GM12874 (cell line): ENCODE results near the gene ANKRD31.

Experiments
- TF ChIP-seq, protein P1 (sequence below): IDR thresholded peaks from 2 replicates; pipeline ENCODE4 v1.5.1; 2011; ENCODE audit warnings: low read depth, mild to moderate bottlenecking, control low read depth, low read length, moderate library complexity; ENCODE audit not compliant: insufficient read depth

The ANKRD31 gene

DNA sequence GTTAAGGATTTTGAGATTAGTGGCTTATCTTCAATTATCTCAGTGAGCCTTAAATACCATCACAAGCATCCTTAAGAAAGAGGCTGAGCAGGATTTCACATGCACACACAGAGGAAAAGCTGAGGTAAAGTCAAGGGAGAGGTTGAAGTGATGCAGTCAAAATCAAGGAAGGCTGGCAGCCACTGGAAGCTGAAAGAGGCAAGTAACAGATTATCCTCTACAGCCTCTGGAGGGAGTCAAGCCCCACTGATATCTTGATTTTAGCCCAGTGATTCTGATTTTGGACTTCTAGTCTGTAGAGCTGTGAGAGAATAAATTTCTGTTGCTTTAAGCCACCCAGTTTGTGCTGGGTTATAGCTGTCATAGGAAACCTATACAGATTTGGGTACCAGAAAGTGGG is 80.1 kb downstream of the ANKRD31 start:
- TF ChIP-seq, protein P1, sequence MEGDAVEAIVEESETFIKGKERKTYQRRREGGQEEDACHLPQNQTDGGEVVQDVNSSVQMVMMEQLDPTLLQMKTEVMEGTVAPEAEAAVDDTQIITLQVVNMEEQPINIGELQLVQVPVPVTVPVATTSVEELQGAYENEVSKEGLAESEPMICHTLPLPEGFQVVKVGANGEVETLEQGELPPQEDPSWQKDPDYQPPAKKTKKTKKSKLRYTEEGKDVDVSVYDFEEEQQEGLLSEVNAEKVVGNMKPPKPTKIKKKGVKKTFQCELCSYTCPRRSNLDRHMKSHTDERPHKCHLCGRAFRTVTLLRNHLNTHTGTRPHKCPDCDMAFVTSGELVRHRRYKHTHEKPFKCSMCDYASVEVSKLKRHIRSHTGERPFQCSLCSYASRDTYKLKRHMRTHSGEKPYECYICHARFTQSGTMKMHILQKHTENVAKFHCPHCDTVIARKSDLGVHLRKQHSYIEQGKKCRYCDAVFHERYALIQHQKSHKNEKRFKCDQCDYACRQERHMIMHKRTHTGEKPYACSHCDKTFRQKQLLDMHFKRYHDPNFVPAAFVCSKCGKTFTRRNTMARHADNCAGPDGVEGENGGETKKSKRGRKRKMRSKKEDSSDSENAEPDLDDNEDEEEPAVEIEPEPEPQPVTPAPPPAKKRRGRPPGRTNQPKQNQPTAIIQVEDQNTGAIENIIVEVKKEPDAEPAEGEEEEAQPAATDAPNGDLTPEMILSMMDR, result no peak

DNA sequence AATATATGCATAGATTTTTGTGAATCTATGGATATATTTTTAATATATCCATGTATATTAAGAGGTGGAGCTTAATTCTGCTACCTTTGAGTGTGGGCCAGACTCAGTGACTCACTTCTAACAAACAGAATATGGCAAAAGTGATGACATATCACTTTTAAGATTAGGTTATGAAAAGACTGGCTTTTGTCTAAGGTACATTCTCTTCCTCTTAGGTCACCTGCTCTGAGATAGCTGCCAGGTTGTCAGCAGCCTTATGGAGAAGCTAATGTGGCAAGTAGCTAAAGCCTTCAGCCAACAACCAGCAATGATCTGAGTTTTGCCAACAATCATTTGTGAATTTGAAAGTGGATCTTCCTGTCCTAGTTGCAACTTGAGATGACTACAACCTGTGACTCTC is 83.8 kb downstream of the ANKRD31 start:
- TF ChIP-seq, protein P1, result no peak

DNA sequence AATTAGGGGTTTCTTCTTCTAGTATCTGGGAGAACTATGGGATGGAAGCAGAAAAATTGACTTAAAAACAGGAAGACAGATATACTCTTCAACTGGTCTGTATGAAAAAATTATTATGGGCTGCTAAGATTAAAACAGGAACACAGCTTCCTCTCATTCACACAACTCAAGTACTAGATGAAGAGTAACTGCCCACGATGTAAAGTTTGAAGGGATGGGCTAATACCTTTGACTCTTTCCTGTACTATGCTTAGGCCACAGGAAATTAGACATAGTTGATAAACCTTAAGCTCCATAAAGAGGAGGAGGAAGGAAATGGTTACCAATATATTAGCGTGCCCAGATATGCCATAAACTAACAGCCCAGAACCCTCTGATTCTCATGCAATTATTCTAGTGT is 88.6 kb downstream of the ANKRD31 start:
- TF ChIP-seq, protein P1, result no peak

DNA sequence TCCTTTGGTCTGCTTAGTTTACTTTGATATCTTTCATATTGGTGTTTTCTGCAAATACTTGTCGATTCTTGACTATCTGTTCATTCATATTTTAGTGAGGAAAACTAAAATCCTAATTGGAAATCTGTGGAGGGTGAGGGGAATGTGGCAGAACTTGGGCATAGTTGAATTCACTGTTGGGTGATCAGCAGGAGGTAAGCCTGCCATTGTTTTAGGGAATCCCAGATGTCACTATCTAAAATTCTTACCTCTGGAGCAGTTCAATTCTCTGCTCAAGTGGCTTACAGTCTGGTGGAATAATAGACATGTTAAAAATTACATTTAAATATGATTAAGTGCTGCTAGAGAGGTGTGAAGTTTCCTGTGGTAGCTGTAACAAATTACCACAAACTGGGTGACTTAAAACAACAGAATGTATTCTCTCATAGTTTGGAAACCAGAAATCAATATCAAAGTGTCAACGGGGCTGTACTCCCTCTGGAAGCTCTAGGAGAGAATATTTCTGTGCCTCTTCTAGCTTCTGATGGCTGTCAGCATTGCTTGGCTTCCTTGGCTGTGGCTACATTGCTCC is 94.0 kb downstream of the ANKRD31 start:
- TF ChIP-seq, protein P1, result no peak

DNA sequence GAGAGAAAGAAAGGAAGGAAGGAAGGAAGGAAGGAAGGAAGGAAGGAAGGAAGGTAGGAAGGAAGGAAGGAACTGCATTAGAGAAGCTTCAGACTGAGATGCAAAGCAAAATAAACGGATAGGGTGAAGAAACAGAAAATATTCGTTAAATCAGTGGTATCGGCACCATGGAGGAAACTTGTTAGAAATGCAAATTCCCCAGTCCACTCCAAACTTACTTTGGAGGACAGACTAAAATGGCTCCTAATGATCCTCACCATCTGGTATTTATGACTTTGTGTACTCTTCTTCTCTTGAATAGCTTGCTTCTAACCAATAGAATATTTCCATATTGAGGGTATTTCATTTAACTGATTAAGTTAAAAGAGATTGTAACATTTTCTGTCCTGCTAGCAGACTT is 96.4 kb downstream of the ANKRD31 start:
- TF ChIP-seq, protein P1, result no peak

DNA sequence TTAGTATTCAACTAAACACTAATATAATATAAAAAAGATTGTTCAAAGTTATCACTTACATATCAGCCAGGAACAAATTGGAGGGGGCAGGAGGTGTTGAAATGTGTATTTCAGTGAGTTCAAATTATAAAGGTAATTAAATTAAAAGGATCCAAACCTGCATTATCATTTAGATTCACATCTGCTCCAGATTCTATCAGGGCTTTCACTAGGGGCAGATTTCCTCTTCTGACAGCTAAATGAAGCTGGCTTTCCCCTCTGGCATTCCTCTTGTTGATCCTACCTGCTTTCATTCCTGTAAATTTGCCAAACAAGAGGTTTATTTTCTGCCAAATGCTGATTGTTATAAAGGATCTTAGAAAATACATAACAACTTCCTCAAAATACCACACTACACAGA is 98.0 kb downstream of the ANKRD31 start:
- TF ChIP-seq, protein P1, result no peak

DNA sequence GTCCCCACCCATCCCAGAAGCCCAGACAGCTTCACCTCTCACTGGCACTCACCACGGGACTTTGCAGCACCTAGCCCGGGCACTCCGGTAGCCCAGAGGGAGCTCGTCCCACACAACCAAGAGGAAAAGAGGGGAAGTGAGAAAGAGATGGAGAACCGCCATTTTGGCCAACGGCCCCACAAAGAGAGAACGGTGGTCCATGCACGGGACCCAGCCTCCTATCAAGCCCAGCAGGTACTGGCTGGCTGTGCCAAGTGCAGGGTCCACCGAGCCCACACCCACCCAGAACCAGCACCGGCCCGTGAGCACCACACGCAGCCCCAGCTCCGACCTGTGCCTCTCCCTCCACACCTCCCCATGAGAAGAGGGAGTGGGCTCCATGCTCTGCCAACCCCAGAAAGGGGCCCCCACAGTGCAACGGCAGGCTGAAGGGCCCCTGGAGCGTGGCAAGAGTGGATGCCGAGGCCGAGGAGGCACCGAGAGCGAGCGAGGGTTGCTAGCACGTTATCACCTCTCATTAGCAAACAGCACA is 105.8 kb downstream of the ANKRD31 start:
- TF ChIP-seq, protein P1, result no peak
